A549 (cell line): ENCODE measurements around the gene VWA5B1.

Experiments
- CTCF ChIP-seq: fragments of >200 bp; sonication (Bioruptor Twin); formaldehyde crosslinking; IDR thresholded peaks from 3 replicates; pipeline ENCODE4 v1.5.1; 2016
- EHMT2 ChIP-seq: fragments of 200-600 bp; sonication (generic); IDR thresholded peaks from 2 replicates; pipeline ENCODE4 v1.6.1; 2016; ENCODE audit warnings: antibody characterized with exemption, low read depth, mild to moderate bottlenecking, moderate library complexity
- EP300 ChIP-seq, 2 experiments: fragments of >200 bp; sonication (Bioruptor Twin); formaldehyde crosslinking; IDR thresholded peaks; 2 replicates in 1 of 2; 3 replicates in 1 of 2; pipeline ENCODE4 v1.6.1; 2016 to 2017
- HDAC2 ChIP-seq: fragments of 200-600 bp; sonication (generic); IDR thresholded peaks from 2 replicates; pipeline ENCODE4 v1.6.1; 2016
- HEYL ChIP-seq: fragments of 250-450 bp; sonication (Bioruptor Pico); IDR thresholded peaks from 2 replicates; pipeline ENCODE4 v1.8.0; 2021; ENCODE audit warnings: mild to moderate bottlenecking, moderate library complexity
- JUN ChIP-seq, 2 experiments: fragments of >200 bp; sonication (Bioruptor Twin); formaldehyde crosslinking; IDR thresholded peaks; 2 replicates in 1 of 2; 3 replicates in 1 of 2; pipeline ENCODE4 v1.6.1; 2016 to 2017
- JUNB ChIP-seq: fragments of >200 bp; sonication (Bioruptor Twin); formaldehyde crosslinking; IDR thresholded peaks from 2 replicates; pipeline ENCODE4 v1.6.1; 2016
- MAX ChIP-seq: IDR thresholded peaks from 2 replicates; pipeline ENCODE4 v1.6.1; 2012
- MAZ ChIP-seq: fragments of 150-350 bp; IDR thresholded peaks from 2 replicates; pipeline ENCODE4 v1.6.1; 2014; ENCODE audit warnings: antibody characterized with exemption, low read depth, low read length, borderline replicate concordance
- POLR2A ChIP-seq: IDR thresholded peaks from 2 replicates; pipeline ENCODE4 v1.6.1; 2012; ENCODE audit warnings: mild to moderate bottlenecking, low read length
- POLR2AphosphoS2 ChIP-seq: conservative IDR thresholded peaks from 2 replicates; pipeline ENCODE4 v1.6.1; 2012; ENCODE audit warnings: low read length, improper control_type of control experiment, inconsistent platforms
- REST ChIP-seq: fragments of 200-600 bp; sonication (generic); IDR thresholded peaks from 2 replicates; pipeline ENCODE4 v1.6.1; 2016; ENCODE audit warnings: antibody characterized with exemption, mild to moderate bottlenecking, moderate library complexity
- USF2 ChIP-seq: fragments of 450-650 bp; IDR thresholded peaks from 2 replicates; pipeline ENCODE4 v1.6.1; 2014; ENCODE audit warnings: antibody characterized with exemption
- ZNF302 ChIP-seq: fragments of 250-450 bp; sonication (Bioruptor Pico); IDR thresholded peaks from 2 replicates; pipeline ENCODE4 v1.9.0; 2021; ENCODE audit warnings: inconsistent platforms, mild to moderate bottlenecking, moderate library complexity

GRCh38 chr1:20279509-20279908 is 11.2 kb upstream of the VWA5B1 start:
- TF ChIP-seq POLR2A = no peak
- TF ChIP-seq POLR2AphosphoS2 = no peak
- no peak for TF ChIP-seq MAX
- no peak for TF ChIP-seq CTCF
- no peak for TF ChIP-seq USF2
- TF ChIP-seq HDAC2 = no peak
- no peak for TF ChIP-seq JUN (IDR thresholded peaks at IDR 0.05)
- no peak for TF ChIP-seq MAZ
- no peak for TF ChIP-seq REST
- TF ChIP-seq ZNF302 (CRISPR knock-in tag) = no peak
- no peak for TF ChIP-seq EHMT2
- no peak for TF ChIP-seq EP300 (IDR thresholded peaks at IDR 0.05)
- no peak for TF ChIP-seq JUNB
- TF ChIP-seq HEYL (CRISPR knock-in tag) = no peak
